ENCODE data around the gene NFS1.

- TF ChIP-seq, protein P1, sequence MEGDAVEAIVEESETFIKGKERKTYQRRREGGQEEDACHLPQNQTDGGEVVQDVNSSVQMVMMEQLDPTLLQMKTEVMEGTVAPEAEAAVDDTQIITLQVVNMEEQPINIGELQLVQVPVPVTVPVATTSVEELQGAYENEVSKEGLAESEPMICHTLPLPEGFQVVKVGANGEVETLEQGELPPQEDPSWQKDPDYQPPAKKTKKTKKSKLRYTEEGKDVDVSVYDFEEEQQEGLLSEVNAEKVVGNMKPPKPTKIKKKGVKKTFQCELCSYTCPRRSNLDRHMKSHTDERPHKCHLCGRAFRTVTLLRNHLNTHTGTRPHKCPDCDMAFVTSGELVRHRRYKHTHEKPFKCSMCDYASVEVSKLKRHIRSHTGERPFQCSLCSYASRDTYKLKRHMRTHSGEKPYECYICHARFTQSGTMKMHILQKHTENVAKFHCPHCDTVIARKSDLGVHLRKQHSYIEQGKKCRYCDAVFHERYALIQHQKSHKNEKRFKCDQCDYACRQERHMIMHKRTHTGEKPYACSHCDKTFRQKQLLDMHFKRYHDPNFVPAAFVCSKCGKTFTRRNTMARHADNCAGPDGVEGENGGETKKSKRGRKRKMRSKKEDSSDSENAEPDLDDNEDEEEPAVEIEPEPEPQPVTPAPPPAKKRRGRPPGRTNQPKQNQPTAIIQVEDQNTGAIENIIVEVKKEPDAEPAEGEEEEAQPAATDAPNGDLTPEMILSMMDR (IDR thresholded peaks at IDR 0.05; ENCODE audit: insufficient read depth, low read length, poor library complexity, severe bottlenecking): no peak
- TF ChIP-seq EZH2phosphoT487 (conservative IDR thresholded peaks at IDR 0.05; ENCODE audit: low read length): no peak
Measured at GRCh38 chr20:35716330-35716729, 17.2 kb upstream of the NFS1 start.
